Esophagus muscularis mucosa (tissue), 4 donors: ENCODE data around the gene NCK1. TPM values are rescaled to one million over a fixed set of nuclear protein-coding genes. Genes with fewer than 3 reads are reported as not detected.

ENCODE experiments used
- DNase-seq: peaks from one replicate; pipeline ENCODE4 v3.0.0-alpha.2; 2017; ENCODE audit errors: extremely low spot score
- H3K27ac ChIP-seq, 4 donors: fragments of 200-600 bp; sonication (generic); replicated peaks in 1 of 4; 1 replicate in 3 of 4; 2 replicates in 1 of 4; pipeline ENCODE4 v1.5.1; 2016 to 2019; ENCODE audit warnings: mild to moderate bottlenecking in 1 of 4
- H3K27me3 ChIP-seq, 4 donors: fragments of 200-600 bp; sonication (generic); one replicate each; pipeline versions ENCODE4 v1.5.1 to v1.6.0; 2016 to 2019
- H3K36me3 ChIP-seq, 4 donors: fragments of 200-600 bp; sonication (generic); one replicate each; pipeline ENCODE4 v1.5.1; 2016 to 2019
- H3K4me1 ChIP-seq, 4 donors: fragments of 200-600 bp; sonication (generic); one replicate each; pipeline ENCODE4 v1.5.1; 2016 to 2019
- H3K4me3 ChIP-seq, 4 donors: fragments of 200-600 bp; sonication (generic); 1 replicate in 2 of 4; 2 replicates in 2 of 4; pipeline ENCODE4 v1.5.1; 2016 to 2019; ENCODE audit warnings: mild to moderate bottlenecking in 4 of 4, moderate library complexity in 1 of 4
- H3K9me3 ChIP-seq, 4 donors: fragments of 200-600 bp; sonication (generic); 1 replicate in 3 of 4; 2 replicates in 1 of 4; pipeline ENCODE4 v1.5.1; 2016 to 2019
- EP300 ChIP-seq: sonication (generic); formaldehyde crosslinking; IDR thresholded peaks from one replicate; pipeline ENCODE4 v1.6.1; 2017; ENCODE audit warnings: antibody characterized with exemption
- POLR2A ChIP-seq: fragments of 450-650 bp; IDR thresholded peaks from one replicate; pipeline ENCODE4 v1.6.1; 2017; ENCODE audit warnings: antibody characterized with exemption, moderate library complexity, mild to moderate bottlenecking, low read depth
- POLR2AphosphoS5 ChIP-seq, 2 donors: sonication (generic); formaldehyde crosslinking; IDR thresholded peaks; one replicate each; pipeline ENCODE4 v1.6.1; 2017; ENCODE audit warnings: antibody characterized with exemption in 2 of 2
- WGBS: methylation state at CpG from one replicate; pipeline ENCODE4 v1.1.5; 2018; 5-methylcytosine and 5-hydroxymethylcytosine counted together
- intact Hi-C: fragments of 100-400 bp; cut with DNase I; formaldehyde crosslinking; loops from one replicate; pipeline ENCODE4 v1.15.1; 2023
- total RNA-seq, 4 donors: library from RNA; depleted of rRNA; stranded (reverse); fragments of >200 nt; gene quantifications; one replicate each; pipeline versions ENCODE4 v1.1.0 to v1.2.1, GENCODE V29; 2016
- TF ChIP-seq, protein P1 (sequence below), 3 experiments: fragments of 200-600 bp in 2 of 3; fragments of 450-650 bp in 1 of 3; sonication (generic) in 2 of 3; IDR thresholded peaks; one replicate each; pipeline ENCODE4 v1.5.1; 2017 to 2019; ENCODE audit warnings: antibody characterized with exemption in 3 of 3, mild to moderate bottlenecking in 2 of 3, moderate library complexity in 1 of 3

The NCK1 gene
- total RNA-seq, 4 donors from 2014 or later, result 28.9 to 54.0 (median 37.0) TPM

DNA sequence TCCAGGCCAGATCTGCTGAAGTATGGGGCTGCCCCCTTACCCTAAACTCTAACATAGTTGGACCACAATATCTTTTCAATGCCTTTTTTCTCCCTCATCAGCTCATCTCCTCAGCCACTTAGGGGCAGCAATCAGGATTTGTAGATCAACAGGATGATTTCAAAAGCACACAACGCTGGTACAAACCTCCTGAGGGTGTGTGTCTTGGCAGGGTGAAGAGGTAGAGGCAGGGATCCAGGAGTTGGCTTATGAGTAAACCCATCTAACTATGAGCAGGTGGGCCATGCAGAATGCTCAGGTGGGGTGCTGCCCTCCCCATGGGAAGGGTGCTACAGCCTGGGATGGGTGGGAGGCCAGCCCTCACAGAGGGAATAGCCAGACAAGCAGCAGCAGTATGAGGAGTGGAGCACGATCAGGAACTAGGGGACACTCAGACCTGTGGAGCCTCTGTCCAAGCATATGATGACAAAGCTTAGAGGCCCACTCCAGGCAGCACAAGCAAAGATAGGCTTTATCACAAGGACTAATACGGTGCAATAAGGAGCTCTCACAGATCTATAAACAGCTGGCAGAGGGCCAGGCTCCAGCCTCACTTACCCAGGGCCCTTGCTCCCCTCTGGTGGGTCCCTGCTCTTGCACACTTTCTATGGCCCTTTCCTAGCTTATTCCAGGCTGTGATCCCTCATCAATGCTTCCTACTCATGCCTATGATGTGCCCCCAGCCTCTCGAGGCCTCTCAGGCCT lies 127.9 kb downstream of the NCK1 start:
- Histone ChIP-seq H3K4me1 (peaks cover 6 to 9% (median 8%) of the 10 kb centered on the region in 4 donors), H3K27ac (no peak overlapping the region), H3K9me3 (no peaks in the 10 kb centered on the region), H3K27me3 (no peaks in the 10 kb centered on the region), H3K4me3 (no peak overlapping the region), H3K36me3 (no peaks in the 10 kb centered on the region)
- 98% methylated on average over 4 of the region's 4 CpGs for WGBS
- DNase-seq, result peak; percentile 70
- intact Hi-C loops, result no loop called here
- TF ChIP-seq EP300 (no peak), POLR2AphosphoS5 (IDR thresholded peaks at IDR 0.05) (no peak), POLR2A (no peak)
- TF ChIP-seq, protein P1, sequence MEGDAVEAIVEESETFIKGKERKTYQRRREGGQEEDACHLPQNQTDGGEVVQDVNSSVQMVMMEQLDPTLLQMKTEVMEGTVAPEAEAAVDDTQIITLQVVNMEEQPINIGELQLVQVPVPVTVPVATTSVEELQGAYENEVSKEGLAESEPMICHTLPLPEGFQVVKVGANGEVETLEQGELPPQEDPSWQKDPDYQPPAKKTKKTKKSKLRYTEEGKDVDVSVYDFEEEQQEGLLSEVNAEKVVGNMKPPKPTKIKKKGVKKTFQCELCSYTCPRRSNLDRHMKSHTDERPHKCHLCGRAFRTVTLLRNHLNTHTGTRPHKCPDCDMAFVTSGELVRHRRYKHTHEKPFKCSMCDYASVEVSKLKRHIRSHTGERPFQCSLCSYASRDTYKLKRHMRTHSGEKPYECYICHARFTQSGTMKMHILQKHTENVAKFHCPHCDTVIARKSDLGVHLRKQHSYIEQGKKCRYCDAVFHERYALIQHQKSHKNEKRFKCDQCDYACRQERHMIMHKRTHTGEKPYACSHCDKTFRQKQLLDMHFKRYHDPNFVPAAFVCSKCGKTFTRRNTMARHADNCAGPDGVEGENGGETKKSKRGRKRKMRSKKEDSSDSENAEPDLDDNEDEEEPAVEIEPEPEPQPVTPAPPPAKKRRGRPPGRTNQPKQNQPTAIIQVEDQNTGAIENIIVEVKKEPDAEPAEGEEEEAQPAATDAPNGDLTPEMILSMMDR (IDR thresholded peaks at IDR 0.05), result no peak

DNA sequence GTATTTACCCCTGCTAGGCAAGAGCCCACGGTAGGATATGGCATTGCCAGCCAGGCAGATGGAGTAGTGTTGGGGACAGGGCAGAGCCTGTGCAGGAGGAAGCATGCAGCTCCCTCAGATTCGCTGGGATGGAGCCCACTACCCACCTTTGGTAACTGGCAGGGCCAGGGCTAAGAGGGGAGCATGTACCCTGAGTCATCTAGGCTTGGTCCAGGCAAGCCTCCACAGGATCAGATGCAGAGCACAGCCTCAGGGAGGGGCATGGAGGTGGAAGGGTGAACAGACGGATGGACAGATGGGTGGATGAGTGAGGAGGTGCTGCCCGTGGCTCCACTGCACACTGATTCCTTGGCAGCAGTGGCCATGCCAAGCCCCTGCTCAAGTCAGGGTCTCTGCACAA lies 128.8 kb downstream of the NCK1 start:
- Histone ChIP-seq H3K4me3 (no peak overlapping the region), H3K27ac (no peak overlapping the region), H3K27me3 (no peaks in the 10 kb centered on the region), H3K4me1 (peaks cover 9 to 18% (median 17%) of the 10 kb centered on the region in 4 donors), H3K9me3 (no peaks in the 10 kb centered on the region), H3K36me3 (no peaks in the 10 kb centered on the region)
- intact Hi-C loops, result no loop called here
- 93% methylated on average over 3 of the region's 4 CpGs for WGBS
- peak; percentile 37 for DNase-seq
- no peak for TF ChIP-seq POLR2A
- TF ChIP-seq POLR2AphosphoS5 (IDR thresholded peaks at IDR 0.05), result no peak
- TF ChIP-seq EP300, result no peak
- TF ChIP-seq, protein P1 (IDR thresholded peaks at IDR 0.05), result no peak

DNA sequence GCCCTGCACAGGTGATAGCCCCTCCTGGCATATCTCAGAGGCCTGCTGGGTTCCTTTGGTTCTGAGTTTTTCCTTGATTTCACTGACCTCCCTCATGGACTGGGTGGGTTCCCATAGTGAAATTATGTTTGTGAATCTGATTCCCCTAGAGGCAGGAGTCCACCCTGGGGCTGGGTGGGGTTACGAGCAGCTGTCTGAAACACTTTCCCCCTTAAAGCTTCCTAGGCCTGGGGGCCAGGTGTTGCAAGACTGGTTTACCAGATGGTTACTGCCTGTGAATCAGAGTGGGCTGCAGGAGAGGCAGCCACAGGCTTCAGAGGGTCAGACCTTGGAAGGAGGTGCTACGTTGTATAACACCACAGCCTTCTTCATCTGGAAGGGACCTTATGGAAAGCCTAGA lies 130.1 kb downstream of the NCK1 start:
- no peaks in the 10 kb centered on the region for H3K27me3 ChIP-seq
- TF ChIP-seq POLR2A, result no peak
- TF ChIP-seq, protein P1 (IDR thresholded peaks at IDR 0.05), result no peak
- no peak for TF ChIP-seq POLR2AphosphoS5 (IDR thresholded peaks at IDR 0.05)
- TF ChIP-seq EP300, result no peak
- H3K9me3 ChIP-seq, result no peaks in the 10 kb centered on the region
- H3K4me3 ChIP-seq, result no peak overlapping the region
- no peak overlapping the region for H3K27ac ChIP-seq
- intact Hi-C loops, result no loop called here
- 96% methylated on average over 2 of the region's 2 CpGs for WGBS
- H3K4me1 ChIP-seq, result peaks cover 12 to 24% (median 19%) of the 10 kb centered on the region in 4 donors
- DNase-seq, result no peak
- no peaks in the 10 kb centered on the region for H3K36me3 ChIP-seq

DNA sequence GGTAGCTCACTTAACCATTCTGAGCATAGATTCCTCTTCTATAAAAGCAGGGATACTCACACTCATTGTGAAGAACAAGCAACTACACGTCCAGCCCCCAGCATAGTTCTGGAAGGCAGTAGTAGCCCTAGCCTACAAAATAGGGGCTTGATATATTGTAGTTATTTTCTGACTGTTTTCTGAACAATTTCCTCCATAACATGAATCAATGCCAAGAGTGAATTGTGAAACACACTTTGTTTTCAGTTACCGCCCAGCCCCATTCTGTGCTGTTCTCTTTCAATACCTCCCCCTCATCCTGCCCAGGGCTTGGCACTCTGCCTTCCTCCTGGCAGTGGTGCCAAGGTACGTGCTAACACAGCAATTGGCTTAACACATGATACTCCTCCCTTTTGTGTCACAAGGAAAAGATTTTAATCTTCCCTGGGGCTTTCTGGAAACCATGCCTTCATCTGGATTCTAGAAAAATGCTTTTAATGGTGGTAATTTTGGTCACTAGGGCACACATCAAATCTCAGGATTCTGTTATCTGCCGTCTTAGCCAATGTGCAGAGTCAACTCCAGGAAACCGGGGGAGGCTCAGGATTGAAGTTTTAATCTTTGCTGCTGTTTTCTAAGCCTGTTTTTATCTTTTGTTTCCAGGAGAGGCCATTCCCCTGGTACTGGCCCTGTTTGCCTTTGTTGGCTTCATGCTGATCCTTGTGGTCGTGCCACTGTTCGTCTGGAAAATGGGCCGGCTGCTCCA lies 132.9 kb downstream of the NCK1 start:
- Histone ChIP-seq H3K27ac (peak overlapping the region; percentile 62 to 84 (median 71)), H3K27me3 (no peaks in the 10 kb centered on the region), H3K4me1 (peaks cover 12 to 24% (median 19%) of the 10 kb centered on the region in 4 donors), H3K9me3 (no peaks in the 10 kb centered on the region), H3K4me3 (peak overlapping the region in 1 of 4 donors; percentile 1), H3K36me3 (no peaks in the 10 kb centered on the region)
- no peak for TF ChIP-seq EP300
- peak; percentile 74 to 81 for TF ChIP-seq POLR2AphosphoS5 (IDR thresholded peaks at IDR 0.05)
- WGBS, result 35% methylated on average over 8 of the region's 8 CpGs
- DNase-seq, result peak; percentile 94
- intact Hi-C loops, result no loop called here

DNA sequence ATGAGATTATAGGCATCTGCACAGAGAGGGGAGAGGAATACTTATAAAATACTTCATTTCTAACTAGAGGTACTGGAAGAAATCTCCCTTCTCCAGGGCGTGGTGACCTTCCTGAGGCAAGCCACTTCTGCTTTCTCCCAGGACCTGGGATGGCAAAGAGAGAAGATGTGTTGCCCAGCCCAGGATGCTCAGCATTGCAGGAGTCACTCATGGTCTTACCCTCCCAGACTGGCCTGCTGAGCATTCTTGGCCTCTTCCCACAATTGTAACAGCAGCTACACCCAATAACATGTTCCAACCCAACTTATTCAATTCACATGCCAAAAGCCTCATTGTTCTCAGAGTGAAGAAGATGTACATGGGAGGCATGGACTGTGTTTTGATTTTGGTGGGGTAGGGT lies 133.6 kb downstream of the NCK1 start:
- H3K27ac ChIP-seq, result peak overlapping the region; percentile 62 to 84 (median 71)
- TF ChIP-seq POLR2A, result no peak
- no peak for TF ChIP-seq EP300
- TF ChIP-seq, protein P1 (IDR thresholded peaks at IDR 0.05), result no peak
- no peak for TF ChIP-seq POLR2AphosphoS5 (IDR thresholded peaks at IDR 0.05)
- no peaks in the 10 kb centered on the region for H3K36me3 ChIP-seq
- H3K27me3 ChIP-seq, result no peaks in the 10 kb centered on the region
- DNase-seq, result peak; percentile 80
- intact Hi-C loops, result no loop called here
- H3K4me3 ChIP-seq, result no peak overlapping the region
- WGBS, result 89% methylated on average over 1 of the region's 1 CpG
- no peaks in the 10 kb centered on the region for H3K9me3 ChIP-seq
- peaks cover 12 to 24% (median 19%) of the 10 kb centered on the region in 4 donors for H3K4me1 ChIP-seq
